Posterior cingulate gyrus (tissue), 11 donors: ENCODE results near the gene NR6A1.

Experiments
- DNase-seq, 10 donors: peaks; one replicate each; pipeline versions ENCODE4 v3.0.0 to v3.0.0-alpha.2; 2020 to 2021; ENCODE audit warnings: mixed read lengths in 3 of 10
- intact Hi-C: fragments of 100-400 bp; cut with DNase I; formaldehyde crosslinking; loops from one replicate; pipeline ENCODE4 v1.15.1; 2023

The NR6A1 gene

GRCh38 chr9:124771021-124771866 lies at the start of gene NR6A1:
Gene NR6A1, minus strand, starts transcription at chr9:124771311.
- DNase-seq: peak; percentile 91 to 99 (median 94)
- intact Hi-C loops: loop anchor here (2.0 to 10.0 kb wide), 2 partner anchors 170 to 374 kb away; partner anchors contain the start of genes GOLGA1 and SCAI

GRCh38 chr9:124818431-124819281 lies 47.5 kb upstream of the NR6A1 start:
- intact Hi-C loops: no loop called here
- peak in 3 of 10 donors; percentile 27 to 51 (median 40) for DNase-seq

- peak in 3 of 10 donors; percentile 59 to 65 (median 62) for DNase-seq
- intact Hi-C loops: no loop called here
These were observed 44.5 kb upstream of the NR6A1 start for GRCh38 chr9:124815601-124816000.

- intact Hi-C loops: no loop called here
- peak in 3 of 10 donors; percentile 3 to 37 (median 23) for DNase-seq
These were observed 43.0 kb upstream of the NR6A1 start for GRCh38 chr9:124814164-124814535.

GRCh38 chr9:124813501-124814163 lies 42.5 kb upstream of the NR6A1 start:
- DNase-seq: peak in 3 of 10 donors; percentile 5 to 40 (median 10)
- intact Hi-C loops: no loop called here

- intact Hi-C loops: no loop called here
- peak in 1 of 10 donors; percentile 14 for DNase-seq
These were observed 41.9 kb upstream of the NR6A1 start for GRCh38 chr9:124813041-124813440.

- intact Hi-C loops: no loop called here
- peak in 3 of 10 donors; percentile 33 to 64 (median 57) for DNase-seq
These were observed 41.3 kb upstream of the NR6A1 start for GRCh38 chr9:124812441-124812876.

- DNase-seq: peak in 3 of 10 donors; percentile 18 to 31 (median 30)
- intact Hi-C loops: no loop called here
These were observed 39.7 kb upstream of the NR6A1 start for GRCh38 chr9:124810663-124811355.

GRCh38 chr9:124809741-124810500 lies 38.8 kb upstream of the NR6A1 start:
- peak in 3 of 10 donors; percentile 31 to 77 (median 58) for DNase-seq
- intact Hi-C loops: no loop called here

- intact Hi-C loops: no loop called here
These were observed 38.1 kb upstream of the NR6A1 start for GRCh38 chr9:124809211-124809610.

GRCh38 chr9:124808246-124808956 lies 37.3 kb upstream of the NR6A1 start:
- intact Hi-C loops: no loop called here

More at GRCh38 chr9:124809211-124809610, 38.1 kb upstream of the NR6A1 start:
- peak in 1 of 10 donors; percentile 3 for DNase-seq

GRCh38 chr9:124805186-124805585 lies 34.1 kb upstream of the NR6A1 start:
- peak in 2 of 10 donors; percentile 4 to 40 for DNase-seq
- intact Hi-C loops: no loop called here

More at GRCh38 chr9:124808246-124808956, 37.3 kb upstream of the NR6A1 start:
- DNase-seq: peak in 3 of 10 donors; percentile 16 to 47 (median 30)

GRCh38 chr9:124803911-124804310 lies 32.8 kb upstream of the NR6A1 start:
- intact Hi-C loops: no loop called here
- DNase-seq: peak in 3 of 10 donors; percentile 21 to 55 (median 50)

GRCh38 chr9:124802426-124802825 lies 31.3 kb upstream of the NR6A1 start:
- intact Hi-C loops: no loop called here
- peak in 3 of 10 donors; percentile 59 to 77 (median 74) for DNase-seq

- peak in 2 of 10 donors; percentile 12 to 57 for DNase-seq
- intact Hi-C loops: no loop called here
These were observed 30.2 kb upstream of the NR6A1 start for GRCh38 chr9:124801356-124801755.

- intact Hi-C loops: no loop called here
- peak in 3 of 10 donors; percentile 14 to 88 (median 19) for DNase-seq
These were observed 29.5 kb upstream of the NR6A1 start for GRCh38 chr9:124800306-124801259.
